Measurements from ENCODE around the gene RPLP2. TPM values are rescaled to one million over a fixed set of nuclear protein-coding genes. Genes with fewer than 3 reads are reported as not detected.

RPLP2 gene
- total and polyA plus RNA-seq, 2 donors (not counting 1 experiment from before 2014, with no cell fraction given) = 525 to 3,947 TPM

DNA sequence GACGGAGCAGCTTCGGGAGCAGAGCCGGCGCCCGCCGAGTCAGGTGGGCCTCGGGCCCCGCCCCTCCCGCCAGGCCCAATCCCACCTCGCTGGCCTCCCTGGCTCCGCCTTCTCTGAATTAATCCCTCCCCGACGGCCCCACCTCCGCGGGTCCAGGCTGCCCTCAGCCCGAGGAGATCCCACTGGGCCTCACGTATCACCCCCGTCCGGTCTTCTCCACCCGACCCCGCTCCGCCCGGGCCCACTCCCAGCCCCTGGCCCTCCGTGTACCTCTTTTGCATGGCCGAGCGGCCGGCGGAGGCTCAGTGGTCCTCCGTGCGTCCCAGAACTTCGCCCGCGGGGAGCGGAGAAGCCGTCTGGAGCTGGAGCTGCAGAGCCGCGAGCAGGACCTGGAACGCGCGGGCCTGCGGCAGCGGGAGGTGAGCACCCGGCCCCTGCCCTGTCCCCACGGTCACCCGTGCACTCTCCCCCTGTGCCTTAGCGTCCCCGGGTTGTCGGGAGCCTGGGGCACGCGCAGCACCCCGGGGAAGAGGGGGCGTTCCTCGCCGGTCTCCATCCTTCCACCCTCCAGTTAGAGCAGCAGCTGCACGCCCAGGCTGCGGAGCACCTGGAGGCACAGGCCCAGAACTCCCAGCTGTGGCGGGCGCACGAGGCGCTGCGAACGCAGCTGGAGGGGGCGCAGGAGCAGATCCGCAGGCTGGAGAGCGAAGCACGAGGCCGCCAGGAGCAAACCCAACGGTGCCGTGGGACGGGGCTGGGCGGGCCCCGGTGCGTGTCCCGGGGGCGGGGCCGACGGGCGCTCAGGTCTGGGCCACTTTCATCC lies 20.7 kb downstream of the RPLP2 start:
- no peak overlapping the region for H3K27ac Mint-ChIP-seq
- intact Hi-C loops (cut with micrococcal nuclease) = loop anchor here (1.0 kb wide), 1 partner anchor 10 kb away; no protein-coding TSS in a partner anchor
- ATAC-seq (ENCODE audit: low read depth) (peak; percentile 65), DNase-seq (peak; percentile 79)
- Histone ChIP-seq H3K4me1 (ENCODE audit: control insufficient read depth in 2 of 2, insufficient read depth in 2 of 2, low read length in 2 of 2) (peaks cover 69 to 76% of the 10 kb centered on the region in 2 donors), H3K79me2 (ENCODE audit: control insufficient read depth, insufficient read depth, low read length) (no peaks in the 10 kb centered on the region), H3K36me3 (replicated peaks in 1 of 2; ENCODE audit: control extremely low read depth in 1 of 2, control insufficient read depth in 1 of 2, extremely low read depth in 1 of 2, insufficient read depth in 2 of 2, low read length in 1 of 2) (no peaks in the 10 kb centered on the region), H3K9me3 (ENCODE audit: control extremely low read depth in 1 of 3, control insufficient read depth in 2 of 3, insufficient read depth in 1 of 3, low read length in 2 of 3) (peaks cover 0 to 15% (median 0%) of the 10 kb centered on the region in 3 donors), H3K4me3 (ENCODE audit: control extremely low read depth in 1 of 5, extremely low read depth in 1 of 5, insufficient read depth in 1 of 5, low read depth in 2 of 5, low read length in 4 of 5) (peak overlapping the region in 4 of 5 experiments; percentile 36 to 55 (median 48)), H3K9ac (ENCODE audit: low read length) (peak overlapping the region; percentile 68), H3K27me3 (replicated peaks in 1 of 4; ENCODE audit: control extremely low read depth in 1 of 4, control insufficient read depth in 3 of 4, insufficient read depth in 4 of 4, low read length in 3 of 4) (peaks cover 0 to 65% (median 20%) of the 10 kb centered on the region in 4 experiments), H3K4me2 (replicated peaks; ENCODE audit: low read depth, low read length, poor library complexity, severe bottlenecking) (peak overlapping the region; percentile 99), H4K20me1 (ENCODE audit: control insufficient read depth, insufficient read depth, low read length, poor library complexity, severe bottlenecking) (peaks cover 54% of the 10 kb centered on the region), H2AFZ (ENCODE audit: insufficient read depth, low read depth, low read length, poor library complexity, severe bottlenecking) (peak overlapping the region; percentile 78), H3K27ac (ENCODE audit: low read length in 2 of 2) (no peak overlapping the region)
- TF ChIP-seq, protein P1, sequence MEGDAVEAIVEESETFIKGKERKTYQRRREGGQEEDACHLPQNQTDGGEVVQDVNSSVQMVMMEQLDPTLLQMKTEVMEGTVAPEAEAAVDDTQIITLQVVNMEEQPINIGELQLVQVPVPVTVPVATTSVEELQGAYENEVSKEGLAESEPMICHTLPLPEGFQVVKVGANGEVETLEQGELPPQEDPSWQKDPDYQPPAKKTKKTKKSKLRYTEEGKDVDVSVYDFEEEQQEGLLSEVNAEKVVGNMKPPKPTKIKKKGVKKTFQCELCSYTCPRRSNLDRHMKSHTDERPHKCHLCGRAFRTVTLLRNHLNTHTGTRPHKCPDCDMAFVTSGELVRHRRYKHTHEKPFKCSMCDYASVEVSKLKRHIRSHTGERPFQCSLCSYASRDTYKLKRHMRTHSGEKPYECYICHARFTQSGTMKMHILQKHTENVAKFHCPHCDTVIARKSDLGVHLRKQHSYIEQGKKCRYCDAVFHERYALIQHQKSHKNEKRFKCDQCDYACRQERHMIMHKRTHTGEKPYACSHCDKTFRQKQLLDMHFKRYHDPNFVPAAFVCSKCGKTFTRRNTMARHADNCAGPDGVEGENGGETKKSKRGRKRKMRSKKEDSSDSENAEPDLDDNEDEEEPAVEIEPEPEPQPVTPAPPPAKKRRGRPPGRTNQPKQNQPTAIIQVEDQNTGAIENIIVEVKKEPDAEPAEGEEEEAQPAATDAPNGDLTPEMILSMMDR (IDR thresholded peaks at IDR 0.05) = no peak
- no peak for TF ChIP-seq EZH2 (IDR thresholded peaks at IDR 0.05; ENCODE audit: borderline replicate concordance, insufficient read depth, low read depth, low read length, poor library complexity, severe bottlenecking)
- H3K27me3 Mint-ChIP-seq = peaks cover 7% of the 10 kb centered on the region
- H3K4me1 Mint-ChIP-seq = peaks cover 53% of the 10 kb centered on the region
- peak overlapping the region; percentile 88 for H3K4me3 Mint-ChIP-seq
- POLR2A ChIA-PET = interaction anchor here (0.7 to 6.4 kb wide), 5 partner anchors 11 to 35 kb away, joined by 3 to 57 read pairs (median 11); partner anchors contain the start of genes PNPLA2, POLR2L and TSPAN4
- WGBS (ENCODE audit: insufficient coverage) = 1% methylated on average over 66 of the region's 78 CpGs
- no peaks in the 10 kb centered on the region for H3K9me3 Mint-ChIP-seq (ENCODE audit: insufficient read depth)
- CTCF ChIA-PET = interaction anchor here (0.7 to 1.4 kb wide), 3 partner anchors 18 to 21 kb away, joined by 3 read pairs; partner anchors contain the start of gene RPLP2
